GM19324 (cell line): Measurements from ENCODE around the gene USH2A.
"Not testable (repeated sequence)": the region's sequence is repeated elsewhere in the genome, so short reads cannot be mapped to it uniquely, and the experiment has no call there.

ENCODE experiments used
- ATAC-seq: cut with Tn5 transposase; IDR thresholded peaks from one replicate; pipeline ENCODE4 v1.9.1; 2021; ENCODE audit warnings: mild to moderate bottlenecking, moderate library complexity; ENCODE audit not compliant: unreplicated experiment, low FRiP score

The USH2A gene

DNA sequence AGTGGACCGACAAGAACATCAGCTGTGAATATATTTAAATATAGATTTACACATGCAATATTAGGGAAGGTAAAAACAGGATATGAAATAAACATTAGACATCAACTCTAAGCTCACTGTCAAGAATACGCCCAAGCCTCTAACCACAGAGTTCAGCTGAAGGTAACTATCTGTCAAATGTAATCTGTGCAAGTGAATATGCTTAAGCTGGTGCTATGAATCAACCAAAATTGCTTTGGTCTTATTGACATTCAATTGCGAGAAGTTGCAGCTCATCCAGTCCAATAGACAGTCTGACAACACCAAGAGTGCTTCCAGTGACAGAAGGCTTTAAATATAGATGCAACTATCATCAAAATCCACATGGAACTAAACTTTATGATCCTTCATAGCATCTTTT is 32.3 kb downstream of the USH2A start:
- ATAC-seq = no peak

DNA sequence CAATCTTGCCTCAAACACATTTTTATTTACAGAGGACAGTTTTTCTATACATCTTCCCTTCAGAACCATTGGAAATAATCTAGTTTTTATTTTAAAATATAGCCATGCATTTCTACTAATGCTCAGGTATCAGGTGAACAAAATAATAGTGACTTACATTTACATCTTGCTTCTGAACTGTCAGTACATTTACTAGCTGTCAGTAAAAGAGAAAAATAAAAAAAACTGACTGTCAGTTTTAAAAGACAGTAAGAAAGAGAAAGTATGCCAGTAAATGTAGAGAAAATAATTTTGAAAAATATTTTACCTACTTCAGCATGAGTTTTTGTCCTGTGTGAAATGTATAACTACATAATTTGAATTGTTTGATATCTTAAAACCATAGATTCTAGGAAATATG is 33.5 kb downstream of the USH2A start:
- no peak for ATAC-seq

DNA sequence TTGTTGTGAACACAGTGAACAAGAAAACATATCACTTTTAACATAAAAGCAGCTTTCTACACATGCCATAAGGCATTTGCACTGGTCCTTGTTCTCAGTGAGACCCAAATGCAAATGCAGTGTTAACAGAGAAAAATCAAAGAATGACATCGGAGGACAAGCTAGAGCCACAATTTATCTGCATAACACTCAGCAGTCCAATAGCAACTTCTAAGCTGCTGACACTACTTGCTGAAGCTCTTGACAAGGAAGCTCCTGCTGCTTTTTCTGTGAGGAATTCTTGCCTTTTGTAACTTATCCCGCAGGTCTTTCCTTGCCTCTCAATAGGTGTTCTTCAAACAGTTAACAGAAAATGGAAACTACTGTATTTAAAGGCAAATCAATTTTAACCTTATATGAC is 34.7 kb downstream of the USH2A start:
- ATAC-seq = no peak

DNA sequence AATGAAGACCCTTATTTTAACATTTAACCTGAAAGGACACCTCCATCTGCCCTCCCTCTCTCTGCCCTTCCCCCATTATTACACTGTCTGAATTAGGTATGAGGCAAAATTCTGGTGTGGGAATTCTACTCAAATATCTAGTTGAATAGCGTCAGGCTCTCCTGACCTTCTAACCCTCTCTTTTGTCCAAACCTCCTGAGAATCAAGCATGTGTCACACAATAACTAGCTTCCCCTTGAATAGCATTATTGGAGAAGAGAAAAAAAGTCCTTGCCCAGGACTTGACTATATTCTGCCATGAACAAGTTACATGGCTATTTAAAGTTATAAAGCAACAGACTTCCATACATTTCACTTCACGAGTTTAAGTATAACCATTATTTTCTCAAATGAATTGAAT is 35.5 kb downstream of the USH2A start:
- no peak for ATAC-seq

DNA sequence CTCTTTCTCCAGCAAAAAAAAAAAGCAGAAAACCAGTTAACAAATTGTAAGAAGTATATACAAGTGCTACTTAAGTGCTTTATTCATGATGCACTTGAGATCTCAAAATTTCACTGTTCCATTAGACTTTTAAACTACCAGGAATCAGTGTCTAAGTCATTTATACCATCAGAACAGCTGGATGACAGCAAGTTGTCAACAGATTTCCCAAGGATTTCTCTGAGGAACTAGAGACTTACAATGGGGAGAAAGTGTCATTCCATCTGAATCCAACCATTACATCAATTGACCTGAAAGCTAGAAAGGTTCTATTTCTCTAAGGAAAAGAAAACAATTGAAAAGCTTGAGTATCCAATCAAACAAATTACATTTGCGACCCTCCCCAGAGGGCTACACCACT is 43.8 kb downstream of the USH2A start:
- no peak for ATAC-seq

DNA sequence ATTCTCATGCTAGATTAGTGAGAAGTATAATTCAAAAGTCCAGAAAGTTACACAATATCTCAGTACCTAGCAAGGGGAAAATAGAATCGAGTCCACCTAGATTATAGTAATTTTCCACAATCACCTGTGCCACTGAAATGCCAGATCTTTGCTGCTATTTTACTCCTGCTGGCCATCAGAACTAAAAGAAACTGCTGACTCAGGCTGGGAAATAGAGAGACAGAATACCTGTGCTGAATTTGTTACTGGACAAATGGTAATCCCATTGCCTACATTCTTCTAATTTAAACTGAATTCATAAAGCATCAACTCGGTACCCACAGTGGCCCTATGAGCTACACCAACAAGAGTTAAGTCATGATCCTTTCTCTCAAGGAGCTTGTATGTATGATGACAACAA is 55.0 kb downstream of the USH2A start:
- no peak for ATAC-seq

DNA sequence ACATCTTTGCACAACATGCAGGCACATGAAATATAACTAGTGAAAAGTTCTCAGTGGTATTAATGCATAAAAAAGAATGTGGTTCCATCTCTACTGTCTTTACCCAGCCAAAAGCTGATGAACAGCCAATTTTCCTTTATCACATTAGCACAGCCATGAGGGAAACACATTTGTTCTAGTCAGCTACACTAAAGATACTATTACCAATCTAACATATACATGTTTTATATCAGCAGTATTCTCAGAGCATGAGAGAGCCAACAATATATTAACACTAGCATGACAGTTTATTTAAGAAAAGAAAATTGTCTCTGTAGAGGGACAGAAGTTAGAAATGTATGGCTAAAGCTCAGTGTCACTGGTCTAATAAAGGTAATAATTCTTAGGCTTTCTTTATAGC is 56.3 kb downstream of the USH2A start:
- ATAC-seq = no peak

DNA sequence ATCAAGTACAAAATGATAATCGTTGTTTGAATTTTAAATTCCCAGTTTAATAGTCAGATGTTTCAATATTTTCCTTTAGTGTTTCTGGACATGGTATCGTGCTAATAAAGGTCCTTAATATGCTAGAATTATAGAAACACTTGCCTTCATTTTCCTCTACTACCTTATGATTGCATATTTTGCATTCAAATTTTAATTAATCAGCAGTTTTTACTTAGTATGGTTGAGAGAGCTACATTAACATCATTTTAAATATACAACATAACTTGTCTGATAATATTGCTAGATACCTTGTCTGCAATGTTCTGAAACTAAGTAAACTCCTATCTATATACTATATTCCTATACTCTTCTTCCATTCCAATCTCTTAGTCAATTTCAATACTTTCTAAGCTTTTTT is 66.3 kb downstream of the USH2A start:
- ATAC-seq = no peak

DNA sequence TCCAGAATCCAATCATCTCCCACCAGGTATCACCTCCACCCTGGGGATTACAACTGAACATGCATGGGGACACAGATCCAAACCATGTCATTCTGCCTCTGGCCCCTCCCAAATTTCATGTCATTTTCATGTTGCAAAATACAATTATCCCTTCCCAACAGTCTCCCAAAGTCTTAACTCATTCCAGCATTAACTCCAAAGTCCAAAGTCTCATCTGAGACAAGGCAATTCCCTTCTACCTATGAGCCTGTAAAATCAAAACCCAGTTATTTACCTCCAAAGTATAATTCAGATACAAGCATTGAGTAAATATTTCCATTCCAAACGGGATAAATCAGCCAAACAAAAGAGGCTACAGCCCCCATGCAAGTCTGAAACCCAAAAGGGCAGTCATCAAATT is 73.1 kb downstream of the USH2A start:
- ATAC-seq = no peak

DNA sequence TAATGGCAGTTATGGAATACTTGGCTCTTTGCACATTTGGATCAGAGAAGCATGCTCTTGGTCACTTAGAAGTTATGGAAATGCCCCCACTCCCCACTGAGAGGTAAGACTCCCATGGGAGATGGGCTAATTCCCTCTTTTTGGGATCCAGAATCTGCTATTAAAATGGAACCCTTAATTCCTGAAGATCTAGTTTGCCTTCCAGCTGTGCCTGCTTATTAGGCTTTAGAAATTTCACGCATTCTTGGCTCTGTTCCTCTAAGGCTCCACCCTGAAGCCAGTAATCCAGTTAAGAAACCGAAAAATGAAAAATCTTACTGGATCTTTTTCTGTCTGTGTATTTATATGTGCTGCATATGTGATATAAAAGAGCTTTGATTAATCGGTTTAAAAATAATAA is 76.7 kb downstream of the USH2A start:
- ATAC-seq = no peak

DNA sequence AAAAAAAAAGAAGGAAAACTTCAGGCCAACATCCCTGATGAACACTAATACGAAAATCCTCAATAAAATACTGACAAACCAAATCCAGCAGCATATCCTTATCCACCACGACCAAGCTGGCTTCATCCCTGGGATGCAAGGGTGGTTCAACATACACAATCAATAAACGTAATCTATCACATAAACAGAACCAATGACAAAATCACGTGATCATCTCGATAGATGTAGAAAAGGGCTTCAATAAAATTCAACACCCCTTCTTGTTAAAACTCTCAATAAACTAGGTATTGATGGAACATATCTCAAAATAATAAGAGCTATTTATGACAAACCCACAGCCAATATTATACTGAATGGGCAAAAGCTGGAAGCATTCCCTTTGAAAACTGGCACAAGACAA is 82.7 kb downstream of the USH2A start:
- not testable (repeated sequence) for ATAC-seq

DNA sequence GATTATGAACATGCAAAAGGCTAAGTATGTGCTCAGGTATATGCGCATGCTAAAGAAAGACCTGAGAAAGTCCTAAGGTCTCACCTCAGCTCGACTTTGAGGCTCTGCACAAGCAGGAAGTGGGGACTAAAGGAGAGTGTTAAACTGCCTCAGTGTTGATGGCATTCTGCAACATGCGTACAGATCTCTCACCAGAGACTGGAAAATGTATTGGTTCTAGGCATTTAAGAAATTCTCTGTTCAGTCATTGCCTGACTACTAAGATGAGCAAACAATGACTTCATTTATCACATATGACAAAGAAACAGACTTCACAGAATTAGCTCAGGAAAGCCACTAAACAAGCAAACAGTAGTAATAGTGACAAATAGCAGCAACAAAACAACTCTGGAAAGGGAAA is 90.8 kb downstream of the USH2A start:
- no peak for ATAC-seq

DNA sequence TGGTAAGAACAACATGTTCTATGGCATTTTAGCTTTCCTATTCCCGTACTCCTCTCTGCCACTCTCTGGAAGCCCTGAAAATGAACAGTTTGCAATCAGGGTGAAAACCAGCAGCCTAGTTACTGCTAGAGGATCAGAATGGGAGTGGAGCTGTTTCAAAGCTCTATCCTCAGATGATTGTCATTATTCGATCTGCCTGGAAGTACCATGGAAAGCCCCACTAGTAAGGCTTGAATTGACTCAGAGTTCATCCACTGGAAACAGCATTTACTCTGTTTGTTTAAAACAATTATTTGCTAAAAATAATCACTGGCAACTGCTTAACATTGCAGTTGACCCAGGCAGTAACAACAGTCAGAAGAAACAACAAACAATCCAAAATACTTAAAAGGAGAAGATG is 91.2 kb downstream of the USH2A start:
- ATAC-seq = no peak

DNA sequence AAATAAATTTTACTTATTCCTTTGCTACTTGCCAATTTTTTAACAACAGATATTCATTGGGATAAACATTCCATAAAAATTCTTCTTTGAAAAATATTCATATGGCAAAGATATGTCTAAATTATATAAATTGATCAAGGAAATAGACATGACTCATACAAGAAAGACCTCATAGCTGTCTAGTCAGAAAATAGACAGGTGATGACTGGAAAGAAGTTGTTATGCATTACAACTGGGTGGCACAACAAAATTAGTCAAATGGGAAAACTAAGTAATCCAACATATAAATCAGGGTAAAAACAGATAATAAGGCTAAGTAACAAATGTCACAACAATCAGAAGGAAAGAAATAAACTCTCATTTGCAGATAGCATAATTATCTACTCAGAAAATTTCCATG is 92.0 kb downstream of the USH2A start:
- no peak for ATAC-seq

DNA sequence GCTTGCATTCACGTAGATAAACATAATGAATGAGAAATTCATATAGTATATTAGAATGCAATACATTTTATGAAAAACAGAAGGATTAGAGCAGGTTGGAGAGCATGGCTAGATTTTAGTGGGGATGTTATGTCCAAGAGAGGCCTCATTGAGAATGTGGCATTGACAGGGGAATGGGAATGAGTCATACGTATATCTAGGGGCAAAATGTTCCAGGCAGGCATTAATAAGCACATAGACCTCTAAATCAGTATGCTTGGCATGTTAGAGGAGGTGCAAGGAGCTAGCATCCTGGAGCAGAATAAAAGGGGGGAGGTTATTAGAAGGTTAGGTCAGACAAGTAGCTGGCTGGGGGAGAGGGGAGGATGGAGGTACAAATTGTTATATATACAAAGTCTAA is 93.0 kb downstream of the USH2A start:
- ATAC-seq = no peak

DNA sequence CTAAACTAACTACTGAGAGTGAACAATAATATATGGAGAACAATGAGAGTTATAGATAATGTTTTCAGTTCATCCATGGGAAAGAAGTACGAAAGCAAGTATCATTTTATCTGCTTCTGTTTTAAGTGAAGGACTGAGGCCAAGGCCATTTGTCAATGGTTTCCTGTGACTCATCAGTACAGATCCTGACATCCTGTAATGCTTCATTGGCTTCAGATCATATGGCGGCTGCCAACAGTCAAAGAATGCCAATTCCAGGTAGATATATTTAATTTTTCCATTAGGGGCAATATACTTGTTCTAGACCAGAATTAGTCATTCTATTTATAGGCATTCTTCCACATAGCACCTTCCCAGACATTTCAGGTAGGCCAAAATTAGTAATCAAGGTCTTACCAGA is 97.3 kb downstream of the USH2A start:
- no peak for ATAC-seq

DNA sequence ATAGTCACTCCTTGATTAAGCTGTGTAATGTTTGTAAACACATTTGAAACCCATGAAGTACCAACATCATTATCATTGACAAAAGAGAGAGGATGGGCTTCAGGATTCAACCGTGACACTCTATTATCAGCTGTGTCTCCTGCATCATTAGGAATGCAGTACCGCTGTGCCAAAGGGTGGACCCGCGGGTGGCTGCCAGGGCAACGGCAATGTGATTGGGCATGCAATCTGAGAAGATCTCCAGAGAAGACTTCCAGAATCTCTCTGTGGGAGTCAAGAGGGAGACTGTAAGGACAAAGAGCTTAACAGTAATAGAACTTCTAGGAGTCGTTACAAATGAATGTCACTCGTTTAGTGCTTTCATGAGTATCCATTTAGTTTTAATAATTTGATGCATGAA is 97.9 kb downstream of the USH2A start:
- ATAC-seq = no peak

DNA sequence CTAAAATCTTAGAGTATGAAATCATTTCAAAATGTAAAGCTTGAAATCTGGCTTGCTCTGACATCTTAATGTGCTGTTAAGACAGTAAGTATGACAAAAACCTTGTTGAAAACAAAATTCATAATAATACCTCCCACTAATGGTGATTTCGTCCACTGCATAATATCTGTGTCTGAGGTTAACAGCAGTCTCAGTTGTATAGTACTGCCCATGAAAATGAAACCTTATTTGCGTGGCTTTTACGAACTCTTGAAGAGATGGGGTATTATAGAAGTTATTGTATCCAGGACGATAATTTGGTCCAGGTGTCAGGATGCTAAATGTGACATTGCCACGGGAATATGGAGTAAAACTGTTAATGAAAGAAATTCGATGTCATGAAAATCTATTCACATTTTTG is 99.9 kb downstream of the USH2A start:
- no peak for ATAC-seq

DNA sequence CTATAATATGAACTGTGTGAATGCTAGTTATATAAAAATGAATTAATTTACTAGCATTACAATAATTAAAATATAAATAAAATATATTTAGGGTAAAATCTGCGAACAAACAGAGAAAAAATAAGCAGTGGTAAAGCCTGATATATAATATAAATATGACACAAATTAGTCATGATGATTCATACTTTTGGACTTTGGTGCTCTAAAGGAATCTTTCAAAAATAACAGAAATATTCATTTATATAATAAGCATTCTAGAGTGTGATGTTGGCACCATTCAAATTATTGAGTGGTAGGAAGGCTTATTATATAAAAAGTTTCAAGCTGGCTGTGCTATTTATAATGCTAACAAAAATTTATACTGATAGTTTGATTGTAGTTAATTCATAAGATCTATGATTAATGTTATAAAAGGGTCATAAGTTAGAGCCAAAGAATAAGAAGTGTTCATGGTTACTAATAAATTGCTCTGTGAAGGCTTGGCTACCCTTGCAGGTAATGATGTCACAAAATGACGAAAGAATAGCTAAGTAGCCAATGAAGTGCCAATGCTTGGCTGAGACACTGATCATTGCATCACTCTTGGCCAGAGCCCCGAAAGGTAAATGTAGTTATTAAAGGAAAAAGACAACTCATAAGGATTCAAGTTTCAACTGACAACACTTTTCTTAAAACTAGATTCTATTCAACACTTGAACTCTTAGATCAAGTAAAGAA is 108.7 kb downstream of the USH2A start:
- ATAC-seq = no peak

DNA sequence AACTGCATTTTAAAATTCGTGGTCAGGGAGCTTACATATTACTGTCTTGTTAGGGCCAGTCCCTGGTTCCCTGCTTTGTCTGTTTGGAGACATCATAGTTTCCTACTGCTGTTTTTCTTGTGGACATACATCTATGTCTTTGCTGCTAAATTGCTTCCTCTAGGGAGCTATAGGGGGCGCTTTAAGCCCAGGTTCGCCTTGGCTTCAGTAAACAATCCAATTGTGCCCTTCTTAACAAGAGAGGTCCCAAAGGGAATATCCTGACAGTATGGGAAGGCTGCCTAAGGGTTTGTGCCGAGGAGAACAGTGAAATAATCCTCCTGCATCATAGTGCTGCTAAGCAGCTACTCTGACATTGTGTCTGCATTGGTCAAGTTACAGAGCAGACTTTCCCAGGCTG is 112.5 kb downstream of the USH2A start:
- ATAC-seq = no peak

DNA sequence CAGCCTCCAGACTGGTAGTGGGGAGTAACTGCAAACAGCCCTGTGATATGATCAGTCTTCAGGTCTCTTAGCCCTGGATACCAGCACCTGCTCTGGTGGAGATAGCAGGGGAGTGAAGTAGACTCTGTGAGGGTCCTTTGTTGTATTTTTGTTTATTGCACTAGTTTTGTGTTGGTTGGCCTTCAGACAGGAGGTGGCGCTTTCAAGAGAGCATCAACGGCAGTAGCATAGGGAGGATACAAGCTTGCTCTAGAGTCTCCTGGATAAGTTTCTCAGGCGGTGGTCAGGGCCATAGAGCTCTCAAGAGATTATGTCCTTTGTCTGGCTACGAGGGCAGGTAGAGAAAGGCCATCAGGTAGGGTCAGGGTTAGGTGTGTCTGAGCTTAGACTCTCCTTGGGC is 116.4 kb downstream of the USH2A start:
- no peak for ATAC-seq

DNA sequence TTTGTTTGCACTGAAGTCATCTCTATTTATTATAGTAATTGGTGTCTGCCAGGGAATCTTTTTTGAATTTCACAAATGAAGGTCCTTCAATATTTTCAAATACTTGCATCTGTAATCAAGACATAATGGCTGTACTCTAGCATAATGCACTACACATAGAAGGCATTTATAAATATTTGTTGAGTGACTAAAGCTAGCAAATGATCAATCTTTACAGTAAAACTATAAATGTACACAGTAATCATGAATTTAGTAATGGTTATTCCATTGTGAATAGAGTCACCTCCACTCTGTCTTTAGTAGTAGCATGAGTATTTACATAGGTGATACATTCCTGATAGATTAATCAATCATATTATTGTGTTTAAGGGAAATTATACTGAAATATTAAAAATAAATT is 119.6 kb downstream of the USH2A start:
- no peak for ATAC-seq

DNA sequence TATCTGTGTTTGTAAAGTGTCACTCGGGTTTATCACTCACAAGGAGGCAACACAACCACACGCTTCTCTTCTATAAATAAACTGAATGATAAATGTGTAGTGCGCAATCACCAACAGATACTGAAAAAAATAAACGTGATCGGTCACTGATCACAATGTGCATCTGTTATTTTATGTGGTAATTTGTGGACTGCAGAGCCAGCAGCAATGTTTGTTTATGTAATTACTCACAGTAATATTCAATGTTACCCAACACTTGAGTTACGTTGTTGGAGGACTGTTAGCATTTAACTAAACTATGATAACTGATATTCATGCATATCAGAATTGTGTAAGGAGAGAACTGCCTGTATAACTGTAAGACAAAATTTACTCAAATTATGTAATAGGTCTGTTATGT is 129.6 kb downstream of the USH2A start:
- no peak for ATAC-seq
